Caco-2 (cell line): ENCODE measurements around the gene MMP8. TPM values are rescaled to one million over a fixed set of nuclear protein-coding genes. Genes with fewer than 3 reads are reported as not detected.
A peak's percentile ranks its signal among the peaks of the same experiment; 100 is the strongest.

Experiments used
- BruUV-seq: library from RNA; stranded (reverse); fragments of 400-500 nt; replicated peaks from 2 replicates; lab custom pipeline; 2021; lab: Mats Ljungman, UMichigan
- CTCF ChIA-PET: fragments of 300-600 bp; sonication (Branson Sonifier 250); formaldehyde crosslinking; loops from one replicate; lab custom pipeline; 2022; ENCODE audit warnings: antibody characterized with exemption; lab: Charles Lee
- POLR2A ChIA-PET: fragments of 300-600 bp; sonication (Branson Sonifier 250); formaldehyde crosslinking; loops from one replicate; lab custom pipeline; 2022; ENCODE audit warnings: antibody characterized with exemption; lab: Charles Lee
- DNase-seq, 2 experiments: peaks; one replicate each; pipeline versions ENCODE4 v3.0.0 to v3.0.0-alpha.2; 2020 to 2022
- H3K27me3 ChIP-seq: replicated peaks from 2 replicates; pipeline ENCODE4 v1.6.0; 2011; ENCODE audit warnings: low read length; ENCODE audit not compliant: control insufficient read depth, insufficient read depth
- H3K36me3 ChIP-seq: 2 replicates; pipeline ENCODE4 v1.5.1; 2011; ENCODE audit warnings: low read length; ENCODE audit not compliant: control insufficient read depth, insufficient read depth
- H3K4me1 ChIP-seq: fragments of 250-450 bp; sonication (Bioruptor Pico); 2 replicates; pipeline ENCODE4 v1.5.1; 2020; ENCODE audit warnings: mild to moderate bottlenecking
- H3K4me3 ChIP-seq: 2 replicates; pipeline ENCODE4 v1.5.1; 2011; ENCODE audit warnings: low read depth, mild to moderate bottlenecking, control low read depth, low read length
- H3K9me3 ChIP-seq: fragments of 250-450 bp; sonication (Bioruptor Pico); 2 replicates; pipeline ENCODE4 v1.5.1; 2020; ENCODE audit warnings: mild to moderate bottlenecking, moderate library complexity
- H3K27ac Mint-ChIP-seq: one replicate; pipeline ENCODE4 v1.8.0; 2022; ENCODE audit warnings: mixed read lengths; ENCODE audit not compliant: unreplicated experiment
- H3K27me3 Mint-ChIP-seq: one replicate; pipeline ENCODE4 v1.8.0; 2022; ENCODE audit warnings: mixed read lengths; ENCODE audit not compliant: insufficient read depth, unreplicated experiment
- H3K36me3 Mint-ChIP-seq: one replicate; pipeline ENCODE4 v1.8.0; 2022; ENCODE audit warnings: mild to moderate bottlenecking, mixed read lengths; ENCODE audit not compliant: insufficient read depth, unreplicated experiment
- H3K4me1 Mint-ChIP-seq: one replicate; pipeline ENCODE4 v1.8.0; 2022; ENCODE audit warnings: low read depth, mixed read lengths; ENCODE audit not compliant: unreplicated experiment
- H3K4me3 Mint-ChIP-seq: one replicate; pipeline ENCODE4 v1.8.0; 2022; ENCODE audit warnings: mild to moderate bottlenecking, moderate library complexity, mixed read lengths; ENCODE audit not compliant: unreplicated experiment
- H3K9me3 Mint-ChIP-seq: one replicate; pipeline ENCODE4 v1.8.0; 2022; ENCODE audit warnings: mixed read lengths; ENCODE audit not compliant: unreplicated experiment
- intact Hi-C: fragments of 100-400 bp; cut with micrococcal nuclease; formaldehyde crosslinking; loops from one replicate; pipeline ENCODE4 v1.10.0; 2022; ENCODE audit not compliant: unreplicated experiment
- total RNA-seq: library from RNA; stranded (reverse); gene quantifications from 2 replicates; pipeline ENCODE4 v1.2.3, GENCODE V29; 2022
- TF ChIP-seq, protein P1 (sequence below), 2 experiments: fragments of 200-600 bp in 1 of 2; IDR thresholded peaks; 1 replicate in 1 of 2; 2 replicates in 1 of 2; pipeline versions ENCODE4 v1.5.1 to v1.8.0; 2011 to 2022; ENCODE audit warnings: antibody characterized with exemption in 1 of 2, control low read depth in 1 of 2, inconsistent platforms in 1 of 2, low read depth in 1 of 2, low read length in 1 of 2, mild to moderate bottlenecking in 1 of 2, moderate library complexity in 1 of 2; ENCODE audit not compliant: insufficient read depth in 1 of 2, severe bottlenecking in 1 of 2, unreplicated experiment in 1 of 2

MMP8 gene
- total RNA-seq, 1 experiment from 2014 or later: not detected

DNA sequence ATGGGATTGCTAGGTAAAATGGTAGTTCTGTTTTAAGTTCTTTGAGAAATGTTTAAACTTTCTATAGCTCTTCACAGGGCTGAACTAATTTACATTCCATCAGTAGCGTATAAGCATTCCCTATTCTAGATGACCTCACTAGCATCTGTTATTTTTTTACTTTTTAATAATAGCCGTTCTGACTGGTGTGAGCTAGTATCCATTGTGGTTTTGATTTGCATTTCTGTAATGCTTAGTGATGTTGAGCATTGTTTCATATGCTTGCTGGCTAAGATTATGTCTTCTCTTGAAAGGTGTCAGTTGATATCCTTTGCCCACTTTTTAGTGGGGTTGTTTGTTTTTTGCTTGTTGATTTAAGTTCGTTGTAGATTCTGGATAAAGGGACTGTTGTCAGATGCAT, 55.1 kb downstream of the MMP8 start:
- no peak overlapping the region for H3K27ac Mint-ChIP-seq
- no peak for DNase-seq
- H3K4me3 ChIP-seq: no peak overlapping the region
- H3K36me3 ChIP-seq: no peaks in the 10 kb centered on the region
- TF ChIP-seq, protein P1, sequence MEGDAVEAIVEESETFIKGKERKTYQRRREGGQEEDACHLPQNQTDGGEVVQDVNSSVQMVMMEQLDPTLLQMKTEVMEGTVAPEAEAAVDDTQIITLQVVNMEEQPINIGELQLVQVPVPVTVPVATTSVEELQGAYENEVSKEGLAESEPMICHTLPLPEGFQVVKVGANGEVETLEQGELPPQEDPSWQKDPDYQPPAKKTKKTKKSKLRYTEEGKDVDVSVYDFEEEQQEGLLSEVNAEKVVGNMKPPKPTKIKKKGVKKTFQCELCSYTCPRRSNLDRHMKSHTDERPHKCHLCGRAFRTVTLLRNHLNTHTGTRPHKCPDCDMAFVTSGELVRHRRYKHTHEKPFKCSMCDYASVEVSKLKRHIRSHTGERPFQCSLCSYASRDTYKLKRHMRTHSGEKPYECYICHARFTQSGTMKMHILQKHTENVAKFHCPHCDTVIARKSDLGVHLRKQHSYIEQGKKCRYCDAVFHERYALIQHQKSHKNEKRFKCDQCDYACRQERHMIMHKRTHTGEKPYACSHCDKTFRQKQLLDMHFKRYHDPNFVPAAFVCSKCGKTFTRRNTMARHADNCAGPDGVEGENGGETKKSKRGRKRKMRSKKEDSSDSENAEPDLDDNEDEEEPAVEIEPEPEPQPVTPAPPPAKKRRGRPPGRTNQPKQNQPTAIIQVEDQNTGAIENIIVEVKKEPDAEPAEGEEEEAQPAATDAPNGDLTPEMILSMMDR (IDR thresholded peaks at IDR 0.05; ENCODE audit: insufficient read depth in 1 of 2, low read depth in 1 of 2, low read length in 1 of 2, severe bottlenecking in 1 of 2, unreplicated experiment in 1 of 2): no peak
- intact Hi-C loops: loop anchor here (5.0 to 10.0 kb wide), 4 partner anchors 117 to 807 kb away; partner anchors contain the start of gene MMP7
- ChIA-PET POLR2A (no interaction called here), CTCF (no interaction called here)
- H3K27me3 Mint-ChIP-seq: peaks cover 9% of the 10 kb centered on the region
- BruUV-seq: no TSS peak
- no peaks in the 10 kb centered on the region for H3K27me3 ChIP-seq
- no peak overlapping the region for H3K4me3 Mint-ChIP-seq
- H3K9me3 Mint-ChIP-seq: no peaks in the 10 kb centered on the region
- 0 out of 2 replicates have a peak, but pooled peaks cover 5% of the 10 kb centered on the region for H3K4me1 ChIP-seq
- no peaks in the 10 kb centered on the region for H3K9me3 ChIP-seq
- peaks cover 6% of the 10 kb centered on the region for H3K4me1 Mint-ChIP-seq
- H3K36me3 Mint-ChIP-seq: no peaks in the 10 kb centered on the region

DNA sequence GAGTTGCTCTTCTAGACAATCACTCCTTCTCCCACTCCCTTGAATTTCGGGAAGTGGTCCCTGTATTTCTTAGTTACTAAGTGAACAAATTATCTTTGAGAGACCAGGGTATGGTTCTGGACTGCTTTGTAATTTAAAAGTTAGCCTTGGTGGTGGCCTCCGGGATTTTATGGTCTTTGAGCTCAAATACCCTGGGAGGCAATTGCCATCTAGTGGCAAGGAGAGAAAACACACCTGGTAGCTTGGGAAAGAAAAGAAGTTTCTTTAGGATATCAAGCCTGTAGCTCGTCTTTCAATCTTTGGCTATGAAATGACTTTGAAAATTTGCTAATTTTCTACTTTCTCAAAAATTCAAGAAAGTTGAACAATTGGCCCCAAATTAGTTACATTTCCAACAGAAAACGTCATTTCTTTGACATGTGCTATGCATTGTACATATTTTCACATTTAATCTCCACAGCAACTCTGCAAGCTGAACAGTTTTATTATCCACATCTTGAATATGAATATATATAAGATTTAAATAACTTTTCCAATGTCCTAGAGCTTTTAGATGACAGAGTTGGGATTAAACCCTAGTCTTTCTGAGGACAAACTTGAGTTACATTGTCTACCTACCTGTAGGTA, 58.3 kb downstream of the MMP8 start:
- ChIA-PET CTCF (interaction anchor here (0.6 to 1.8 kb wide), 40 partner anchors 9 to 806 kb away, joined by 3 to 45 read pairs (median 4); partner anchors contain the start of genes BIRC2, MMP10 and MMP20), POLR2A (interaction anchor here (0.5 to 0.6 kb wide), 2 partner anchors 92 to 141 kb away, joined by 3 to 4 read pairs; no protein-coding TSS in a partner anchor)
- Histone ChIP-seq H3K36me3 (no peaks in the 10 kb centered on the region), H3K4me1 (0 out of 2 replicates have a peak, but pooled peaks cover 5% of the 10 kb centered on the region), H3K27me3 (no peaks in the 10 kb centered on the region), H3K4me3 (no peak overlapping the region), H3K9me3 (no peaks in the 10 kb centered on the region)
- BruUV-seq: no TSS peak
- no peak overlapping the region for H3K27ac Mint-ChIP-seq
- DNase-seq: peak; percentile 55 to 68
- H3K36me3 Mint-ChIP-seq: no peaks in the 10 kb centered on the region
- H3K27me3 Mint-ChIP-seq: peaks cover 5% of the 10 kb centered on the region
- H3K4me3 Mint-ChIP-seq: no peak overlapping the region
- peaks cover 6% of the 10 kb centered on the region for H3K4me1 Mint-ChIP-seq
- TF ChIP-seq, protein P1 (IDR thresholded peaks at IDR 0.05; ENCODE audit: insufficient read depth in 1 of 2, low read depth in 1 of 2, low read length in 1 of 2, severe bottlenecking in 1 of 2, unreplicated experiment in 1 of 2): peak; percentile 98 to 99
- intact Hi-C loops: loop anchor here (1.0 to 10.0 kb wide), 12 partner anchors 53 to 804 kb away; partner anchors contain the start of gene MMP7
- H3K9me3 Mint-ChIP-seq: no peaks in the 10 kb centered on the region

DNA sequence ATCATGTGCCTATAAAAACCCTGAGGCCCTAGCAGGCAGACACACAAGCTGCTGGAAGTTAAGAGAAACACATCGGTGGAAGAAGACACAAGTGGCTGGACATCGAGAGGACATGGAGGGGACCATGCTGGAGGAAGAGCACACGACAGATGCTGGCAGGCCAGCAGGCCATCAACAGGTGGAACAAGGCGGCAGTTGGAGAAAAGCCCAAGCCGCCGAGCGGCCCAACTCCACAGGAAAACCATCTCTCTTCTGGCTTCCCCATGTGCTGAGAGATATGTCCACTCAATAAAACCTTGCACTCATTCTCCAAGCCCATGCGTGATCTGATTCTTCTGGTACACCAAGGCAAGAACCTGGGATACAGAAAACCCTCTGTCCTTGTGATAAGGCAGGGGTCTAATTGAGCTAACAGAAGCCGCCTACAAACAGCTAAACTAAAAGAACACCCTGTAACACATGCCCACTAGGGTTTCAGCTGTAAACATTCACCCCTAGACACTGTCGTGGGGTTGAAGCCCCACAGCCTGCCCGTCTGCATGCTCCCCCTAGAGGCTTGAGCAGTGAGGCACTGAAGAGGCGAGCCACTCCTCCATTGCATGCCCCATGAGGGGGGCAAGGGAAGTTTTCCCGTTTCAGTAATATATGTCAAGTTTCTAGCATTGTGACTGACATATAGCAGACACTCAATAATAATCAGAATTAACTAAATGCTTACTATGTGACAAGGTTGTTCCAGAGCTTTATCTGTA, 60.6 kb downstream of the MMP8 start:
- TF ChIP-seq, protein P1 (IDR thresholded peaks at IDR 0.05; ENCODE audit: insufficient read depth in 1 of 2, low read depth in 1 of 2, low read length in 1 of 2, severe bottlenecking in 1 of 2, unreplicated experiment in 1 of 2): peak; percentile 50 to 55
- Mint-ChIP-seq H3K27me3 (peaks cover 2% of the 10 kb centered on the region), H3K27ac (no peak overlapping the region), H3K36me3 (no peaks in the 10 kb centered on the region), H3K4me1 (peaks cover 6% of the 10 kb centered on the region), H3K9me3 (no peaks in the 10 kb centered on the region), H3K4me3 (no peak overlapping the region)
- H3K27me3 ChIP-seq: no peaks in the 10 kb centered on the region
- BruUV-seq: no TSS peak
- DNase-seq: peak; percentile 30 to 54
- ChIA-PET CTCF (no interaction called here), POLR2A (no interaction called here)
- H3K9me3 ChIP-seq: no peaks in the 10 kb centered on the region
- intact Hi-C loops: loop anchor here (10.0 kb wide), 1 partner anchor 129 kb away; the partner anchor contains the start of gene MMP7
- H3K36me3 ChIP-seq: no peaks in the 10 kb centered on the region
- 0 out of 2 replicates have a peak, but pooled peaks cover 5% of the 10 kb centered on the region for H3K4me1 ChIP-seq
- no peak overlapping the region for H3K4me3 ChIP-seq
